HAP-1 (cell line): ENCODE data around the gene VWC2L.

Experiments used
- DNase-seq, 2 experiments: peaks; one replicate each; pipeline ENCODE4 v3.0.0-alpha.2; 2016 to 2020; ENCODE audit warnings: low spot score in 2 of 2
- H3K27me3 ChIP-seq: fragments of 250-450 bp; sonication (Bioruptor Pico); 2 replicates; pipeline ENCODE4 v1.5.1; 2020; ENCODE audit warnings: low read depth, mild to moderate bottlenecking, moderate library complexity
- H3K36me3 ChIP-seq: fragments of 250-450 bp; sonication (Bioruptor Pico); replicated peaks from 2 replicates; pipeline ENCODE4 v1.5.1; 2020; ENCODE audit warnings: mild to moderate bottlenecking
- H3K4me1 ChIP-seq: fragments of 250-450 bp; sonication (Bioruptor Pico); 2 replicates; pipeline ENCODE4 v1.5.1; 2020; ENCODE audit warnings: mild to moderate bottlenecking
- H3K4me3 ChIP-seq: fragments of 250-450 bp; sonication (Bioruptor Pico); 2 replicates; pipeline ENCODE4 v1.5.1; 2020; ENCODE audit warnings: mild to moderate bottlenecking, moderate library complexity
- H3K9me3 ChIP-seq: fragments of 250-450 bp; sonication (Bioruptor Pico); 2 replicates; pipeline ENCODE4 v1.5.1; 2020; ENCODE audit warnings: mild to moderate bottlenecking, moderate library complexity
- in situ Hi-C: fragments of 300-500 bp; cut with MboI; formaldehyde crosslinking; loops from 3 replicates; pipeline ENCODE4 v1.14.3; 2020; ENCODE audit warnings: low sequenced_read_pairs, inconsistent platforms, mixed read lengths

VWC2L gene

DNA sequence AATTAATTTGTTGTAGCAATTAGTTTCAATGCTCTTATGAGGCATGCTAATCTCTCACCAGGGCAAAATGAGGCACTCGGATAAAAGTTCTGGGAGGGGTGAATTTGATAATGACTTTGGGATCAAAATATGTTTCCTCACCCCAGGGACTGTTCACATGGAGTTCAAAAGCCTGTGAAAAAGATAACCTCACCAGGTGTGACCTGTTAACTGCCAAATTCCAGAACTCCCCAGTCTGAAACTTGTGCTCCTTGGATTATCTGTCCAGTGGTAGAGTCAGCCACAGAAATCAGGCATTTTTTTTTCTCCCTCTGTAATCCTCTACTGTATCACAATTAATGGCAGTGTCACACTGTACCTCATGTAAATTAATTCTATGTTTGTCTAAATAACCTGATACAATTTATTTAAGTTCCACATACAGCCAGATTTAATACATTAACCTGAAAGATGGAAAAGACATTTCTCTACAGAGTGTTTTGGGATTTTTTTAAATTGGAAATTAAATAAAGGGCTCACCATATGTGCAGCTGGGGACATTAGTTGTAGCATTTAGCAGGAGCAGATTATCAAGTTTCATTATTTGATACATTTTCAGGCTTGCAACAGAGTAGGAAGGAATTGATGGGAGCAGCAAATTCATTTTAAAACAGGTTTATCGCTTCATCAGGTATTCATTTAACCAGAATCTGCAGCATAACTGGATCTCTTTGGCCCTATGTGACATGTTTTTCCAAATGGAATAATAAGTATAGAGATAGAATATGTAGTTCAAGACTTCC lies 191.2 kb downstream of the VWC2L start:
- Histone ChIP-seq H3K4me3 (no peak overlapping the region), H3K27me3 (no peaks in the 10 kb centered on the region), H3K4me1 (no peaks in the 10 kb centered on the region), H3K9me3 (no peaks in the 10 kb centered on the region), H3K36me3 (no peaks in the 10 kb centered on the region)
- no peak for DNase-seq
- in situ Hi-C loops, result no loop called here

GRCh38 chr2:214604861-214605260 lies 194.0 kb downstream of the VWC2L start:
- no peak for DNase-seq
- in situ Hi-C loops, result no loop called here

DNA sequence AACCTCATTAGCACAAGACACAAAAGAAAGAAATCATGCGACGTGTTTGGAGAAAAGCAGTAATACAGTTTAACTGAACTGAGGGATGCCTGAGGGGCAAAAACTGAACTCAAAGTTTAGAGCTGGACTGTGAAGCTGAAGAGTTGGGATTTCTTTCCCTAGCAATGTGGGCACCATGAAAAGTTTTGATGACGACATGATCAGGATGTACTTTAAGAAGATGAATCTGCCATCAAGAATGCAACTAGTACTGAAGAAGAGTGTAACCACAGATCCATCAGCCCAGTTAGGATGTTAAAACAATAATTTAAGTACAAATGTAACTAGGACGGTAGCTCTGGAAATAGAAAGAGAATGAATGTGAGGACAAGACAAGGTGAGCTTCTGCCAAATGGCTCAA lies 196.2 kb downstream of the VWC2L start:
- H3K9me3 ChIP-seq, result no peaks in the 10 kb centered on the region
- H3K27me3 ChIP-seq, result no peaks in the 10 kb centered on the region
- H3K36me3 ChIP-seq, result no peaks in the 10 kb centered on the region
- no peaks in the 10 kb centered on the region for H3K4me1 ChIP-seq
- in situ Hi-C loops, result no loop called here
- DNase-seq, result no peak
- no peak overlapping the region for H3K4me3 ChIP-seq

More at GRCh38 chr2:214604861-214605260, 194.0 kb downstream of the VWC2L start:
- Histone ChIP-seq H3K4me3 (no peak overlapping the region), H3K9me3 (no peaks in the 10 kb centered on the region), H3K4me1 (no peaks in the 10 kb centered on the region), H3K27me3 (no peaks in the 10 kb centered on the region), H3K36me3 (no peaks in the 10 kb centered on the region)

DNA sequence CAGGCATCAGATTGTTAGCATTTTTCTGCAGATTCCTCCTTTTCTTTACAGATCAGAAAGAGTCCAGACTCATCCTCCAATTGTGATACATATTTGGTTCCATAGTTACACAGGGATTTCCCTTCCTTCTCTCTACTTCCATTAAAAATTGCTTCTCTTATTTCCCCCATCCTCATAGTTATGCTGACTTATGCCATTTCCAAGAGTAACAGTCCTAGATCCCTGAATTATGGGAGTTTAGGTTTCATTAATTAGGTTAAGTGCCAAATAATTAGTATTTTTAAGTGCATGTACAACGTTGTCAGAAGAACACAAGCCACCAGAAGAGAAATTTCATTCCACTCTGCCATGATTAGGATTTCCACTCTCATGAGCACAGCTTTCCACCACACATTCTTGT lies 200.2 kb downstream of the VWC2L start:
- Histone ChIP-seq H3K36me3 (no peaks in the 10 kb centered on the region), H3K9me3 (no peaks in the 10 kb centered on the region), H3K4me1 (no peaks in the 10 kb centered on the region), H3K27me3 (no peaks in the 10 kb centered on the region), H3K4me3 (no peak overlapping the region)
- in situ Hi-C loops, result no loop called here
- no peak for DNase-seq

GRCh38 chr2:214624166-214624760 lies 213.4 kb downstream of the VWC2L start:
- in situ Hi-C loops, result no loop called here
- H3K4me3 ChIP-seq, result no peak overlapping the region
- H3K36me3 ChIP-seq, result no peaks in the 10 kb centered on the region
- H3K4me1 ChIP-seq, result no peaks in the 10 kb centered on the region
- H3K27me3 ChIP-seq, result no peaks in the 10 kb centered on the region
- no peak for DNase-seq
- no peaks in the 10 kb centered on the region for H3K9me3 ChIP-seq

DNA sequence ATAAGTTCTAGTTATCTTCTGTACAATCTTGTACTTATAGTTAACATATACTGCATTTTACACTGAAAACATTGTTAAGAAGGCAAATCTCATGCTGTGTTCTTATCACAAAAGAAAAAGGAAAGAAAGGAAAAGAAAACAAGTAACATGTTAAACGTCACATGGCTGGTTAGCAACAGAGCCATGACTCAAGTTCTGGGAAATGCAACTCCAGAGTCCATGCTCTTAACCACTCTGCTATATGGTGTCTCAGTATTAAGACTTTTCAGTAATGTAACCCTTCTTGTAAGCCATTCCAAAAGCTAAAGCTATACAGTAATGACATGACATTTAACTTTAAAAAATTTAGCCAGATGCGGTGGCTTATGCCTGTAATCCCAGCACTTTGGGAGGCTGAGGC lies 217.2 kb downstream of the VWC2L start:
- H3K4me1 ChIP-seq, result no peaks in the 10 kb centered on the region
- no peaks in the 10 kb centered on the region for H3K27me3 ChIP-seq
- no peak overlapping the region for H3K4me3 ChIP-seq
- in situ Hi-C loops, result no loop called here
- H3K36me3 ChIP-seq, result no peaks in the 10 kb centered on the region
- no peak for DNase-seq
- H3K9me3 ChIP-seq, result no peaks in the 10 kb centered on the region
